HCT116 (cell line): Measurements from ENCODE around the gene MAPK10. TPM values are rescaled to one million over a fixed set of nuclear protein-coding genes. Genes with fewer than 3 reads are reported as not detected.

Source experiments
- ATAC-seq: fragments of 200-7000 bp; cut with Tn5 transposase; 2 replicates; pipeline ENCODE4 v1.9.1; 2020; ENCODE audit warnings: mild to moderate bottlenecking, moderate library complexity
- BruUV-seq: library from RNA; stranded (reverse); fragments of 400-500 nt; replicated peaks from 2 replicates; lab custom pipeline; 2021; lab: Mats Ljungman, UMichigan
- CTCF ChIA-PET: fragments of 300-600 bp; sonication (Branson Sonifier 250); formaldehyde crosslinking; loops from one replicate; lab custom pipeline; 2021; ENCODE audit warnings: antibody characterized with exemption; lab: Charles Lee
- POLR2A ChIA-PET: fragments of 300-600, 350-600 bp; sonication (Branson Sonifier 250); formaldehyde crosslinking; loops from one replicate; lab custom pipeline; 2021; ENCODE audit warnings: antibody characterized with exemption; lab: Charles Lee
- RAD21 ChIA-PET, 2 experiments: fragments of 300-600 bp; sonication (Branson Sonifier 250); formaldehyde crosslinking; loops; one replicate each; lab custom pipeline; 2023; ENCODE audit warnings: low total read pairs in 2 of 2; ENCODE audit not compliant: uncharacterized antibody in 2 of 2, unreplicated experiment in 2 of 2, low non-redundant PET in 1 of 2; lab: Charles Lee
- DNase-seq: peaks from one replicate; pipeline ENCODE4 v3.0.0-alpha.2; 2010; ENCODE audit warnings: low read depth, low spot score
- H2AFZ ChIP-seq: fragments of 200-600 bp; shearing (Covaris generic), sonication (generic); 2 replicates; pipeline ENCODE4 v1.6.1; 2017; ENCODE audit warnings: low read depth, mixed run types, mixed read lengths, antibody characterized with exemption, low read length; ENCODE audit not compliant: poor library complexity, severe bottlenecking
- H3K27ac ChIP-seq: 2 replicates; pipeline ENCODE4 v1.5.1; 2012; ENCODE audit warnings: low read depth, low read length
- H3K27me3 ChIP-seq: fragments of 200-600 bp; sonication (generic); 2 replicates; pipeline ENCODE4 v1.6.1; 2016; ENCODE audit warnings: mixed run types, low read length, mixed read lengths; ENCODE audit not compliant: insufficient read depth
- H3K36me3 ChIP-seq, 2 experiments: fragments of 200-500 bp in 1 of 2; fragments of 200-600 bp in 1 of 2; sonication (Bioruptor generic) in 1 of 2; sonication (generic) in 1 of 2; 2 replicates each; pipeline versions ENCODE4 v1.5.1 to v1.6.1; 2014 to 2016; ENCODE audit warnings: low read length in 2 of 2, inconsistent platforms in 1 of 2, mixed read lengths in 1 of 2, mixed run types in 1 of 2; ENCODE audit not compliant: insufficient read depth in 2 of 2, control insufficient read depth in 1 of 2
- H3K4me1 ChIP-seq, 2 experiments: fragments of 200-600 bp in 1 of 2; sonication (generic) in 1 of 2; 2 replicates each; pipeline versions ENCODE4 v1.5.1 to v1.6.1; 2012 to 2017; ENCODE audit warnings: low read length in 2 of 2, inconsistent platforms in 1 of 2, mild to moderate bottlenecking in 1 of 2, mixed read lengths in 1 of 2, mixed run types in 1 of 2, moderate library complexity in 1 of 2; ENCODE audit not compliant: insufficient read depth in 2 of 2, control insufficient read depth in 1 of 2
- H3K4me2 ChIP-seq: fragments of 200-600 bp; sonication (generic); 2 replicates; pipeline ENCODE4 v1.6.1; 2017; ENCODE audit warnings: mixed run types, low read length, mixed read lengths
- H3K4me3 ChIP-seq, 2 experiments: fragments of 200-600 bp in 1 of 2; sonication (generic) in 1 of 2; replicated peaks in 1 of 2; 2 replicates each; pipeline ENCODE4 v1.5.1; 2011 to 2016; ENCODE audit warnings: low read length in 2 of 2, control low read depth in 1 of 2, low read depth in 1 of 2, mild to moderate bottlenecking in 1 of 2, mixed read lengths in 1 of 2, mixed run types in 1 of 2
- H3K79me2 ChIP-seq: fragments of 200-600 bp; sonication (generic); 2 replicates; pipeline ENCODE4 v1.6.1; 2017; ENCODE audit warnings: mild to moderate bottlenecking, mixed run types, low read length, moderate library complexity, mixed read lengths; ENCODE audit not compliant: insufficient read depth
- H3K9ac ChIP-seq: fragments of 200-600 bp; sonication (generic); 2 replicates; pipeline ENCODE4 v1.6.1; 2016; ENCODE audit warnings: low read length, mixed read lengths
- H3K9me2 ChIP-seq: fragments of 200-600 bp; sonication (generic), shearing (Covaris generic); 2 replicates; pipeline ENCODE4 v1.6.1; 2017; ENCODE audit warnings: mixed run types, mild to moderate bottlenecking, moderate library complexity; ENCODE audit not compliant: insufficient read depth
- H3K9me3 ChIP-seq, 2 experiments: fragments of 200-500 bp in 1 of 2; fragments of 200-600 bp in 1 of 2; sonication (Bioruptor generic) in 1 of 2; sonication (generic) in 1 of 2; 2 replicates each; pipeline ENCODE4 v1.6.1; 2014 to 2017; ENCODE audit warnings: low read length in 2 of 2, mixed read lengths in 2 of 2, inconsistent platforms in 1 of 2, low read depth in 1 of 2, mild to moderate bottlenecking in 1 of 2, mixed run types in 1 of 2, moderate library complexity in 1 of 2; ENCODE audit not compliant: control insufficient read depth in 1 of 2, insufficient read depth in 1 of 2
- H4K20me1 ChIP-seq: fragments of 200-600 bp; sonication (generic), shearing (Covaris generic); 2 replicates; pipeline ENCODE4 v1.6.1; 2017; ENCODE audit warnings: mixed run types, mild to moderate bottlenecking, moderate library complexity; ENCODE audit not compliant: insufficient read depth
- CEBPB ChIP-seq: IDR thresholded peaks from 2 replicates; pipeline ENCODE4 v1.6.1; 2012; ENCODE audit warnings: low read depth
- CTCF ChIP-seq, 3 experiments: fragments of 200-600 bp in 1 of 3; sonication (generic) in 1 of 3; IDR thresholded peaks in 2 of 3; conservative IDR thresholded peaks in 1 of 3; 2 replicates each; pipeline ENCODE4 v1.5.1; 2012 to 2017; ENCODE audit warnings: low read depth in 2 of 3, low read length in 2 of 3, antibody characterized with exemption in 1 of 3, borderline replicate concordance in 1 of 3, control low read depth in 1 of 3, mild to moderate bottlenecking in 1 of 3, mixed read lengths in 1 of 3, mixed run types in 1 of 3, moderate library complexity in 1 of 3; ENCODE audit not compliant: insufficient read depth in 1 of 3
- EGR1 ChIP-seq: IDR thresholded peaks from 2 replicates; pipeline ENCODE4 v1.6.1; 2012; ENCODE audit warnings: low read depth
- ELF1 ChIP-seq: IDR thresholded peaks from 2 replicates; pipeline ENCODE4 v1.6.1; 2012; ENCODE audit warnings: low read depth, borderline replicate concordance
- EZH2phosphoT487 ChIP-seq: fragments of 200-600 bp; IDR thresholded peaks from 2 replicates; pipeline ENCODE4 v1.6.1; 2018; ENCODE audit warnings: antibody characterized with exemption, borderline replicate concordance
- FOSL1 ChIP-seq: IDR thresholded peaks from 2 replicates; pipeline ENCODE4 v1.6.1; 2012; ENCODE audit warnings: low read depth
- JUND ChIP-seq: IDR thresholded peaks from 2 replicates; pipeline ENCODE4 v1.6.1; 2012
- POLR2AphosphoS5 ChIP-seq: IDR thresholded peaks from 2 replicates; pipeline ENCODE4 v1.6.1; 2011; ENCODE audit warnings: mild to moderate bottlenecking, low read depth, low read length, moderate library complexity
- RAD21 ChIP-seq: IDR thresholded peaks from 2 replicates; pipeline ENCODE4 v1.6.1; 2012; ENCODE audit warnings: low read depth, mild to moderate bottlenecking
- SIN3A ChIP-seq: IDR thresholded peaks from 2 replicates; pipeline ENCODE4 v1.6.1; 2012; ENCODE audit warnings: low read depth
- SP1 ChIP-seq: IDR thresholded peaks from 2 replicates; pipeline ENCODE4 v1.6.1; 2012; ENCODE audit warnings: low read depth
- TCF7L2 ChIP-seq: IDR thresholded peaks from 2 replicates; pipeline ENCODE4 v1.7.0; 2011; ENCODE audit warnings: borderline replicate concordance, inconsistent platforms; ENCODE audit not compliant: insufficient read depth, insufficient read length; ENCODE audit errors: extremely low read depth
- YY1 ChIP-seq: IDR thresholded peaks from 2 replicates; pipeline ENCODE4 v1.6.1; 2011; ENCODE audit warnings: low read length, low read depth, moderate library complexity, mild to moderate bottlenecking; ENCODE audit not compliant: insufficient replicate concordance; ENCODE audit errors: extremely low read depth
- ZFX ChIP-seq: fragments of 450-650 bp; IDR thresholded peaks from 2 replicates; pipeline ENCODE4 v1.6.1; 2017
- ZNF274 ChIP-seq: fragments of 200-500 bp; sonication (Bioruptor generic); IDR thresholded peaks from 2 replicates; pipeline ENCODE4 v1.6.1; 2014; ENCODE audit warnings: mild to moderate bottlenecking, low read depth, low read length, inconsistent platforms
- intact Hi-C: fragments of 100-400 bp; cut with micrococcal nuclease; formaldehyde crosslinking; loops from 2 replicates; pipeline ENCODE4 v1.10.0; 2022
- total RNA-seq: library from RNA; stranded (reverse); gene quantifications from one replicate; pipeline ENCODE4 v1.2.1, GENCODE V29; 2021; ENCODE audit not compliant: unreplicated experiment

Gene MAPK10
- total RNA-seq, 1 experiment from 2014 or later = 0.52 TPM

- Histone ChIP-seq H3K27me3 (no peaks in the 10 kb centered on the region), H2AFZ (no peak overlapping the region), H3K27ac (no peak overlapping the region), H3K4me1 (peaks cover 13 to 23% of the 10 kb centered on the region in 2 experiments), H3K9ac (no peak overlapping the region), H3K4me3 (no peak overlapping the region)
- ATAC-seq = no peak
- TF ChIP-seq ZNF274 (no peak), TCF7L2 (no peak), EZH2phosphoT487 (no peak), ZFX (no peak), POLR2AphosphoS5 (no peak), YY1 (no peak), EGR1 (no peak), CTCF (IDR thresholded peaks at IDR 0.05 in 2 of 3, conservative IDR thresholded peaks at IDR 0.05 in 1 of 3; ENCODE audit: borderline replicate concordance in 1 of 3, insufficient read depth in 1 of 3, low read depth in 2 of 3, low read length in 2 of 3) (no peak), SIN3A (no peak), SP1 (no peak), FOSL1 (no peak), ELF1 (no peak), CEBPB (no peak), JUND (no peak), RAD21 (no peak)
- TF ChIP-seq, all 23 proteins: peak for 0
- BruUV-seq = no TSS peak
- ChIA-PET POLR2A (no interaction called here), RAD21 (no interaction called here), CTCF (interaction anchor here (2.7 kb wide), 1 partner anchor 159 kb away, joined by 12 read pairs; no protein-coding TSS in a partner anchor)
- no peaks in the 10 kb centered on the region for H3K9me2 ChIP-seq
- H3K9me3 ChIP-seq = no peaks in the 10 kb centered on the region
- H3K36me3 ChIP-seq = no peaks in the 10 kb centered on the region
- no peak overlapping the region for H3K4me2 ChIP-seq
- H3K79me2 ChIP-seq = no peaks in the 10 kb centered on the region
- intact Hi-C loops = no loop called here
- DNase-seq = no peak
- no peaks in the 10 kb centered on the region for H4K20me1 ChIP-seq
Measured at GRCh38 chr4:85955620-85956292, 404.1 kb downstream of the MAPK10 start.
